Activated naive CD4-positive, alpha-beta T cell treated with anti-CD3 and anti-CD28 coated beads, Interleukin-2, amount 50 U/mL, for 16 hours (primary cell): ENCODE data around the gene LNP1.
A peak's percentile ranks its signal among the peaks of the same experiment; 100 is the strongest.

Source experiments
- DNase-seq: peaks from one replicate; pipeline ENCODE4 v3.0.0-alpha.2; 2020

The LNP1 gene

DNA sequence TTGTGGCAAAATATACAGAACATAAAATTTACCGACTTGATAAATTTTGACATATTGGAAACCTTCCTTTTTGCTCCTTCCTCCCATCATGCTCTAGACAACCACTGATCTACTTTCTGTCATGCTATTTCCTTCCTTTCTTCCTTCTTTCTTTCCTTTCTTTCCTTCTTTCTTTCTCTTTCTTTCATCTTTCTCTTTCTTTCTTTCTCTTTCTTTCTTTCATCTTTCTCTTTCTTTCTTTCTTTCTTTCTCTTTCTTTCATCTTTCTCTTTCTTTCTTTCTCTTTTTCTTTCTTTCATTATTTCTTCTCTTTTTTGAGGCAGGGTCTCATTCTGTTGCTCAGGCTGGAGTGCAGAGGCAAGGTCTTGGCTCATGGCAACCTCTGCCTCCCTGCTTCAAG is 82.2 kb downstream of the LNP1 start:
- DNase-seq = no peak

DNA sequence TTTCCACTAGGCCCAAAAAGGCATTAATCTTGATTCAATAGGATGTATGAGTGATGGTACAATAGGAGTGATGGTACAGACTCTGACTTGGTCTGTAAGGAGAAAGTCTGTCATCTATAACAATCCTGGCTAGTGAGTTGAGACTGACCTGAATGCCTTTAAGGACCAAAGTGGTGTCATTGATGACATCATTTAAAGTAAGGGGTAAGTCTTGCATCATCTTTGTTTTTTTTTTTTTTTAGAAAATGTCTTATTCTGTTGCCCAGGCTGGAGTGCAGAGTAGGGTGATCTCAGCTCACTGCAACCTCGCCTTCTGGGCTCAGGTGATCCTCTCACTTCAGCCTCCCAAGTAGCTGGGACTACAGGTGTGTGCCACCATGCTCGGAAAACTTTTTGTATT is 85.5 kb downstream of the LNP1 start:
- no peak for DNase-seq

DNA sequence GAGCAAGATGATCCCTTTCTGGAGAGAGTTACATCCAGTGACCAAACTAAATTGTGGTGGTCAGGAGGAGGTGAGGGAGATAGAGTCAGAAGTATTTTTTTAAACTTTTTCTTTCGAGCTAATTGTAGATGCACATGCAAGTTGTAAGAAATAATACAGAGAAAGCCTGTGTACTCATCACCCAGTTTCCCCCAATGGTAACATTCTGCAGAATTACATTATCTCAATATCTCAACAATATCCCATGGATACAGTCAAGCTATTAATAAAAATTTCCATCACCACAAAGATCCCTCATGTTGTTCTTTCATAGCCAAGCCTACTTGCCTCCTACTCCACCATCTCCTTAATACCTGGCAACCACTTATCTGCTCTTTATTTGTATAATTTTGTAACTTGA is 87.8 kb downstream of the LNP1 start:
- no peak for DNase-seq

DNA sequence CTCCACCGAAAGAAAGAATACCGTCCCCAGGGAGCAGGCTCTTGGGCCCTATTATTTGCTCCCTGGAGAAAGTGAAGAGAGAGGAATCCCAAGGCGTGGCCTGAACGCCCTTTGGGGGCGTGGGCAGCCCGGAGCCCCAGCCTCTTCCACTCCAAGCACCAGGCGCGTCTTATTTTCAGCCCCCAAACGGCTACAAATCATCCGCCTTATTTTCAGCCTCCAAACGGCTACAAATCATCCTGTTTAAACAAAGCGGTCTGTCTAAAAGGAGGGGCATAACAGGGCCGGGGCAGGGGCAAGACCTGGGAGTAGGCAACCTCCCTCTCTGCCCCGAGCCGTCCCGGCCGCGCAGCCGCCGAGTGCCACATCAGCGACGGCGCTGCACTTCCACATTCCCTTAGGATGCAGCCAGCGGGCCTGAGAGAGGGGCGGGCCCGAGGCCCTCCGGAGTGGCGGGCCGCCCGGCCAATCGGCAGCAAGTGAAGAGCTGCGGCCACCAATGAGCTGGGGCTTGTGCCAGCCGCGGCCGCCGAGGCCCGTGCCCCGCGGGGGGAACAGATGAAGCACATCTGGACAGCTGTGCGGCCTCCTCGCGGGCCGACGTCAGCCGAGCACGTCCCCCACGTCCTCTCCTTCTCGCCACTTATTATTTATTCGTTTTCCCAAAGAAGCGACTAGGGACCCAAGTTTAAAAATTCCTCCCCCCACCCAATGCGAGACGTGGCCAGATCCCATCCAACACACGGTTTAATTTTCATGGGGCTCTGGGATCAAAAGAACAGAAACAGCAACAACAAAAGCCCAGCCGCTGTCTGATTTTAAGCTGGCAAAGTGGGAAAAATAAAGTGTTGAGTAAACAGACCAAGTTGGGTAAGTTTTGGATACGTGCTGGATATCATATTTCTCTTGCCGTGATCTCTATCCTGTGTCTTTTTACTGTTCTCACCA is 91.0 kb downstream of the LNP1 start, which contains the start of gene TMEM45A:
TSS of gene TMEM45A (plus strand) at position 561 of the 948 bp plus-strand sequence. CDS start 62,593 bp downstream, outside the sequence.
- DNase-seq = peak; percentile 69

DNA sequence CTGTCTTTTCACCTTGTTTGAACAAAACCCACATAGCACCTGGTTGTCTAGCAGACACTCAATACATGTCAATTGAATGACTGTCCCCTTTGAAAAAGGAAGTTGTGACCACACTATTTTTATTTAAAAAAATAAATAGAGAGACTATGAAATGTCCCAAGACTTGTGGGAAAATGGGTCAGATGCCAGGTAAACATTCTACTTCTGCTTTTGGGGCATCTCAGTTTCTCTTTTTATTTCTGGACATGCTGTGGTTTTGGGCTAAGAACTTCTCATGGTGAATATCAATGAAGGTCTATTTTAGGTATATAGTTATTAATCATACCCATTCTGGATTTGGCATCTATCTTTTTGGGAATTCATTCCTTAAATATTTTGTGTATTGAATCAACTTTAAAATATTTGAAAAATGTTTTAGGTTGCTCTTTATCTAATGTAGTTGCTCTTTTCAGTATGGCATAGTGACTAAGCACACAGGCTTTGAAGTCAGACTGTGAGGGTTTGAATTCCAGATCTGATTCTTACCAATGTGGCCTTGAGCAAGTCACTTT is 95.4 kb downstream of the LNP1 start:
- DNase-seq = no peak

DNA sequence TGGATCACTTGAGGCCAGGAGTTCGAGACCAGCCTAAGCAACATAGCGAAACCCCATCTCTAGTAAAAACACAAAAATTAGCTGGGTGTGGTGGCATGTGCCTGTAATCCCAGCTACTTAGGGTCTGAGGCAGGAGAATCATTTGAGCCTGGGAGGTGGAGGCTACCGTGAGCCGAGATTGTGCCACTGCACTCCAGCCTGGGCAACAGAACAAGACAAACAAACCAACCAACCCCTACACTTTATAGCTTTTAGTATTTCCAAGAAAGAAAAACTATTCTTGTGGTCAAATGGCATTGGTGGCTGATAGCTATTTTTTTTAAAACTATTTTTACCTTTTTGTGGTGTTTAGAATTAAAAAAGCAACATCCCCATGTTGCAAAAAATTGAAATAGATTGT is 98.3 kb downstream of the LNP1 start:
- DNase-seq = no peak

DNA sequence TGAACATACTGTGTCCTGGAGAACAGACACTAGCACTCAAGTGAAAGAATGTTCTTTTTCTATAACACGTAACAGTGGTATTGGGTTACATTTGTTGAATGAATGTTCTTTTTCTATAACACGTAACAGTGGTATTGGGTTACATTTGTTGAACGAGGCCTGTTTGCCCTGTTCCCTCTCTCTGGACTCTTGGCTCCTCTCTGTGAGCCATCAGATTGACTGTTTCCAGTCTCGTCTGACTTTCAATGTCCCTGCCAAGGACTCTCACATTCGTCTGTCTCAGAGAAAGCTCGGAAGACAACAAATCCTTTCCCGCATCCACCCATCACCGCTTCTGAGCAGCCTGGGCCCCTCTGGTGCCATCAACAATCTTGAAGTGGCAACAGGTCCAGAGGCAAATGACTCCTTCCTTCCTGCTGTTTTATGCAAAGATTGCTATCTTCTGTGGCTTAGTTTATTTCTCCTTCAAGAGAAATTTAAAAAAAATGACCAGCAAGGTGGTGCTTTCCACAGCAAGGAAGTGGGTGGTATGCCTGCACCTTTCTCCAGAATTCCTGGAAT is 99.1 kb downstream of the LNP1 start:
- DNase-seq = no peak

DNA sequence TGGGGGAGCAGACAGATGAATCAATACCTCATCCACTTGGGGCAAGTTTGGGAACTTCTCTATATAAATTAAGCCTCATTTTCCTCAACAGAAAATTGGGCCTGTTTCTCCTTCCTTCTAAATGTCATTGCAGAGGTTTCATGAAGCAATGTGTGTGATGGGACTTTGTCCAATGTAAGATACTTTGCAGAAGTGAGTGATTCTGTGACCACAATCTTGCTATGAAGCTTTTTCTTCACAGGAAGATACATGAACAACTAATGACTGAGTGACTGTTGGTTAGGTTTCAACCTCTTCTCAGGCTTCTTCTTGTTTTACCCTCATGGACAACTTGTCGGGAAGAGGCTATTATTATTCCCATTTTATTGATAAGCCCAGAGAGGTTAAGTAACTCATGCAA is 102.1 kb downstream of the LNP1 start:
- DNase-seq = no peak
